Measurements from ENCODE around the gene SHB.

SHB gene

DNA sequence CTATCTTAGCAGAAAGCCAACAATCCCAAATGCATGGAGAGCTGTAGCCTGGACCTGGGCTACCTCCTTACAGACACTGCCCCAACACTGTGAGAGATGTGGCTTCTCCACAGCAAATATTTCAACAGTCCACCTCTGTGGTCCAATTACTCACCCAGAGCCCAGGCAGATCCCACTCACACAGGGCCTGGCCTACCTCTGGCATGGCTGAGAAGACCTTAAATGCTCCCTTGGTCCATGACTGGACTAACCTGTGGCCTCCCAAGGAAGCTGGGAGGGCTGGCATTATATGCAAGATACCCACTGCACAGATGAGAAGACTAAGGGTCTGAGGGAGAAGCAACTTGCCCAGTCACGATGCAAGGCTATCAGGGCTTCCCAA lies 142.3 kb downstream of the SHB start:
- DNase-seq = no peak

DNA sequence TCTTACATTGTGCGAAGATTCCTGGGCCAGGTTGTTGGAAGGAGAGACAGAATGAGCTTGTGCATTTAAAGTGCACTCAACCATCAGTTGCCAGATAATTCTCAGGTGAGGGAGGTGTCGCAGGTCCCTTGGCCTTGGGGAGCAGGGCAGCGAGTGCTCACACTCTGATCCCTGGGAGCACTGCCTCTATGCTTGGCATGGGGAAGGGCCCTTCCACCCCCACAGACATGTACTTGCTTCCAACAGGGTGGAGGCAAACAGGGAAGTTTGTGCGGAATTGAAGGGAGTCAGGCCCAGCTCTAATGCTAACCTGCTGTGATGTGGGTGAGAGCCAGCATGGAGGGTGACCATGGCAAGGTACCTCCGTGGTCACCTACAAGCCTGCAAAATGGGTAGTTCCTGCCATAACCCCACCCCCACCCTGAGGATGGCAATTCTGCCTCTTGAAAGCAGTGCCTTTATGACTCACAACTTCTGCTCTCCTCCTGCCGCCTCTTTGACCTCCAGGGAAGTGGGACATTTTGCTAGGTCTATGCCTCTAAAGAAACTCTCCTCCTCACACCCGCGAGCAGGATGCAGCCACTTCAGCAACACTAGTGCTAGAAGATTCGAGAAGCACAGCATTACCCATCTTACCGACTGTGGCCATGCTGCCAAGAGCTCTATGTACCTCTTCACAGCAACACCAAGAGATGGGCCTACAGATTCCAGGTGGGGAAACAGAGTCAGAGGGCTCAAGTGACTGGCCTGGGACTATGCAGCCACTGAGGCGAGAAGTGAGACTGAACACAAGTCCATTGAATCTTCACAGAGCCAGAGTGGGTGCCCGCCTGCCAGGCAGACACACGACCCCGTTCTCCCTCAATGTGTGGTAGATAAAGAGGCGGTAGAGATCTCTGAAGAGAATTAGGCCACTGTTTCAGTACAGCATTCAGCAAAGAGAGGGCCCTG lies 143.0 kb downstream of the SHB start:
- DNase-seq = no peak

- no peak for DNase-seq
These were observed 144.0 kb downstream of the SHB start for GRCh38 chr9:37925006-37925405.

DNA sequence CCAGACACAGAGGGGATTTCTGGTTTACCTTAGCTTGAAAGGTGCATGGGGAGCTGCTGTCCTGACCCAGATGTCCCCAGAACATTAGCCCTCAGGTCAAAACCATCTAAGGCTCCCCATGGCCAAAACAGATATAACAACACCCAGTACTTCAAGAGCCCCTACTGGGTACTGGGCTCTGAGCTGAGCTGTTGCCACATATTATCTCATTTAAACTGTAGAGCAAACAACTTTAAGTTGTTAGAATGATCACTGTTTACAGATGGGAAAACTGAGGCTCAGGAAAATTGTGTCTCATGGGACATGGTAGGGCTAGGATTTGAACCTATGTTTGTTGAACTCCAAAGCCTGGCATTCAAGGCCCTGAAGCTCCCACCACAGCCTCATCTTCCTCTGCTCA lies 144.5 kb downstream of the SHB start:
- DNase-seq = no peak

DNA sequence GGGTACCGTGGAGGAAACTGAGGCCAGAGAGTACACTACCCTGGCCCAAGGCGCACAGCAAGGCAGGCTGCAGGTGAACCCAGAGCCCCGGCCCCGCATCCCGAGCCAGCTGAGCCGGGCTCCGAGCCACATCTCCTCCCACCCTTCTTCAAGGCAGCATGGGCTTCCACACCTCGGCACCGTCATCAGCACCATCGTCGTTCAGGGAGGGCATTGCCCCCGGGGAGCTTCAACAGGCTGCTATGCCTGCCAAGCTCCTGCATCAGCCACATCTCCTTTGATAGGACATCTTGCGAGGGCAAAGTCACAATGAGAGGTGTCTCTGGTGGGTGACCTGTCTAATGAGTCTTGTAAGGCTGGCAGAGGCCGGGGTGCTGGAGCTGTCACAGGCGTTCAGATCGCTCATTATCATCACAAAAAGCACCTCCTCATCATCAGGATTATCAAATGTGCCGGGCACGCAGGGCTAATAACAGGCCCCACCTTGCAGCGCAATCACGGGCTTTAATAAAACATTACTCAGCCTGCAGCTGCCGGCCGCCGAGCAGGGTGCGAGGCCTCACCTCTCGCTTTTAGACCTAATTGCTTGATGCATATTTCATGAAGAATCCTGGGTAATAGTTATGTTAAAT lies 145.1 kb downstream of the SHB start:
- DNase-seq = no peak

- DNase-seq = no peak
These were observed 145.8 kb downstream of the SHB start for GRCh38 chr9:37923118-37923795.

- no peak for DNase-seq
These were observed 146.5 kb downstream of the SHB start for GRCh38 chr9:37922363-37923117.

DNA sequence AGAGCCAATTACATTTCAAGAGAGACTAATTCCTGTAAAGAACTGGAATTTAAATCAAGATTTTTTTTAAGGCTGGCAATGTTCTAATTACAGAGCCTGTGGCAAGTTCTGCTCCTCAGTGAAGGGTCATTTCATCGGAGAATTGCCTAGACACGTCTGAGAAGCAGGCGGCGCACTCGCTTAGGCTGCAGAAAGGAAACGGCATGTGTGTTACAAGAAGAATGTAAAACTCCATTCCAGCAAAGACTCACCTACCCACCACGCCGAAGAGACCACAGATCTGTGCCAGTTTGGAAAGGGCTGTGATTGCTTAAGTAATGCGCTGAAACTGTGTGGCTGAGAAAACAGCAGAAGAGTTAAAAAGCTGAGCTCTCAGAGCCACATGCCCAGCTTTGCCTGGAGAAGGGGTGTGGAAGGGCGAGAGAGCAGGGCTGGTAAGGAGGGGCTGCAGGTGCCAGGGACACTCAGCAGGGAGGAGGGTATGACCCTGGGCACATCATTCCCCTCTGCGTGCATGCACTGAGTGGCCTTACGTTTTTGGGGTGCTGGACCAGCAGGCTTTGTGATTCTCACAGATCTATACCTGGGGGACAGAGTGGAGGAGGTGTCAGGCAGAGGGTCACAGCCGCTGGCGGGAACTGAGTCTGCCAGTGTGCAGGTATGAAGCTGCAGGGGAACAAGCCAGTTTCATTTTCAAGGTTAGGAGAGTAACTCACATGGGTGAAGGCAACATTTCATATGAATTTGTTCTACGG lies 147.3 kb downstream of the SHB start:
- DNase-seq = no peak

- DNase-seq = no peak
These were observed 147.9 kb downstream of the SHB start for GRCh38 chr9:37921168-37921510.

DNA sequence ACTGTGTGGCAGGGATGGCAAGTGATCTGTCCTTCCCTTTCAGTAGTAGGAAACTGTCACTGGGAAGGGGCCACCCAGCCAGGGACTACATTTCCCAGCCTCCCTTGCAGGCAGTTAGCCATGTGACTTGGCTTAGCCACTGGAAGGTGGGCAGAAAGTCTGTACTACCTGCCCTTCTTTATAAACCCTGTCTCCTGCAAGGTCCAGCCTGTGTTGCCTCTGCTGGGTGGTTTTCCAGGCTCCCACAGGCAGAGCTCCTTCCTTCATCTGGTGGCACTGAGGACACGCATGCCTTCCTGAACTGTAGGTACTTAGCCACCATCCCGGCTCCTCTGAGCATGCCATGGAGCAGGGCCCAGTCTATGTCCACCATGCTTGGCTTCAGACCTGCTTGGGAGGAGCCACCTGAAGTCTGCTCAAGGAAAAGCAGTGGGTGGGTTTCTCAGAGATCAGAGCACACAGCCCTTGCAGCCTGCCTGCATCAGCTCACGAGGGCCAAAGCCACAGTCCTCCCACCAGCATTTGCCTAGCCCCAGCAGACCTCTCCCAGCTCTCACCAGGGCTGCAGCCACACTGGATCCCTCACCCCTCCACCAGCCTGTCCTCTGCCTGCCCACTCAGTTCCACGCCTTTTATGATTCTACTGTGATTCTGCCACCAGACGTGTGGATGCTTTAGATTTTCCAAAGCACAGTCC lies 148.4 kb downstream of the SHB start:
- DNase-seq = no peak

- DNase-seq = no peak
These were observed 149.1 kb downstream of the SHB start for GRCh38 chr9:37919956-37920335.

GRCh38 chr9:37919246-37919955 lies 149.6 kb downstream of the SHB start:
- no peak for DNase-seq

DNA sequence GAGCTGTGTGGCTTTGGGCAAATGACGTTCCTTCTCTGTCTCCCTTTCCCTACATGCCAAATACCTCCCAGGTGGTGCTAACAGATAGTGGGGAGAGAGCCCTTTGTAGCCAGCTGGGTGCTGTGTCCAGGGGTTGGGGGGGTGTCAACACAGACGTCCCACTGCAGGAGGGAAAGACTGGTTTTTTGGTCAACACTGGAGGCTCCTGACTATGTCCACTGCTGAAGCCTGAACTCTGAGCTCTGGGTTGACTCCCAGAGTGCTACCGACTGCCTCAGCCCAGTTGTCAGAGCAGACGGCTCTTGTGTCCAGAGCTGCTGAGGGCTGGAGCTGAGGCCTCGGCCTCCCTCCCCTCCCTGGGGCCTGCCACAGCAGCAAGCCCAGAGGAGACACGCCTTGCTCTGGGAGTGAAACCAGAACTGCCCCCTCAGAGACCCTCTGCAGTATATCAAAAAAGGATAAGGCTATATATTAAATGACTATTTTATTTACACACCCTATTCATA lies 150.3 kb downstream of the SHB start:
- no peak for DNase-seq

DNA sequence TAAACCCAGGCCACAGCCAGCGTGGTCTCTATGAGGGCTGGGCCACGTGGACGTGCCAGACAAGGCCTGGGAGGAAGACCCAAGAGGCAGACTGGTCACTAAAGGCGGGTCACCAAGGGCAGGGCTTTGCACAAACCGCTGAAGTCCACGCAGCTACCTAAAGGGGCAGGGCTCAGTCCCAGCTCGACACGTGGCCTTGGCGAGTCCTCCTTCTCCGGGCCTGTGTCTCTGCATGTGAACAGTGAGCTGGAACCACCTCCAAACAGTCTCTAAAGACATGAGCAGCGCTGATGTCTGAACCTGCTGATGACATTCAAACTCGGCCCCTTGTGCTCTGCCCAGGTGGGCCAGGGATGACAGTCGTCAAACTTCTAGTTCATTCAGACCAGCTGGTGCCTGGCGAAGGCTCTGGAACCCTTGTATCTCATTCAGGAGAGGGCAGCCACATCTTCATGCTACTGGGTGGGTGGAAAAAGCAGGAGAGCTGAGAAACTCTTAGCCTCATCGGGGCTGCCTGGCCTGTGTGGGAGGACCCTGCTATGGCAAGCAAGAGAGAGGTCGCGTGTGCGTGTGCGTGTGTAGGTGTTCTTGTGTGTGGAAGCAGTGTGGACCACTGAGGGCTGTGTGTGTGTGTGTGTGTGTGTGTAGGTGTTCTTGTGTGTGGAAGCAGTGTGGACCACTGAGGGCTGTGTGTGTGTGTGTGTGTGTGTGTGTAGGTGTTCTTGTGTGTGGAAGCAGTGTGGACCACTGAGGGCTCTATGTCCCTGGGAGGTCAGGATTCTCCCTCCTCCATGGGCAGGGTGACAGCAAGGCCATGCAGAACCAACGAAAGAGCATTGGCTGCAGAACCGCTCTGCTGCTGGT lies 151.0 kb downstream of the SHB start:
- no peak for DNase-seq

GRCh38 chr9:37917313-37917731 lies 151.7 kb downstream of the SHB start:
- DNase-seq = no peak

GRCh38 chr9:37916471-37917312 lies 152.3 kb downstream of the SHB start:
- DNase-seq = no peak

DNA sequence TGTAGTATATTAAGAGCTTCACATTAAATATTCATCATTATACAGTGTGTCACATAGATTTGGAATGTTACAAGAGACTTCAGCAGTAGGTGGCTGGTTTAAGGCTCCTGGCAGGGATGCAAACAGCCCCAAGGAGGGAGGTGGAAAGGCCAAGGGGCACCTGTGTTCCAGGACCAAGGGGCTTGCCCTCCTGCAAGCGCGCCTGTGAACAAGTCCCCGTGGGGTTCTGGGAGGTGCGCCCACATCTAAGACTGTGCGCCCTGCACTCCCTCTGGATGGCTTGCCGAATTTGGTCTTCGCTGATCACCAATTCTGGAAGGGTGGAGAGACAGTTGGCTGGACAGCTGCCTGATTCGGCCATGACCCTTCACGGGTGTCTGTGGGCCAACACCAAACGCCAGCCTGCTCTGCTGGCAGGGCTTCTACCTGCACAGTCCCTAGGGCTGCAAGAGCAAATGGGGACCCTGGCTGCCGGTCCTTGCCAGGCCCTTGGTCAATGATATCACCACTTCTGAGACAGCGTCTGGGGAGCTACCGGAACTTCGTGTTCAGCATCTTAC lies 153.0 kb downstream of the SHB start:
- DNase-seq = no peak

DNA sequence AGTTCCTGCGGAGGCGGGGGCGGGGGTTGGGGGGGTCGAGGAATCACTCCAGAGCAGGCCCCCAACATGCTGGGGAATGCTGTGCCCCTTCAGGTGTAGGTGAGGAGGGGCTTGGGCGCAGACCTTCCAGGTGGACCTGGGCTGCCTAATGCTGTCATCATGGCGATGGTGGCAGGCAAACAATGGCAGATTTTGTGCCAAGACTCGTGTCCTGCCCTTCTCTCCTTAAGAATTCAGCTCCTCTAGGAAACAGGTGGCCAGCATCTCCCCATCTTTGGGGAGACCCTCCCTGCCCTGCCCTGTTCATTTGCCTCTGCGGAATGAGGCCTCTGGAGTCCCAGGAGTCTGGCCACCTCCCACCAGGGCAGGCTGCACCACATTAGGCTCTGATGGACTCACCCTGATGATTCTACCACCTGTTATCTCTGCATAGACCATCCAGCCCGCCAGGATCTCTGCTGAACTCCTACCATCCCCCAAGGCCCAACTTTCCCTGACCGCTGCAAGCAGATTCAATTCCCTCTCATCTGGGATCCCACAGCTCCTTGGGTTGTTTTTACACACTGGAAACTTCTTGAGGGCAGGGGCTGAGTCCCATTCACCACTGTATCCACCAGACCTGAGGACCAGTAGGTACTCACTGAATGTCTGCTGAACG lies 154.2 kb downstream of the SHB start:
- no peak for DNase-seq
